Central memory CD8-positive, alpha-beta T cell (primary cell): ENCODE data around the gene OPRD1.
"Not testable (repeated sequence)": the region's sequence is repeated elsewhere in the genome, so short reads cannot be mapped to it uniquely, and the experiment has no call there.

Source experiments
- ATAC-seq: fragments of 150-1000 bp; cut with Tn5 transposase; replicated peaks from 2 replicates; pipeline ENCODE4 v1.10.0; 2022; ENCODE audit warnings: mild to moderate bottlenecking, moderate FRiP score, moderate number of reproducible peaks; ENCODE audit not compliant: poor library complexity, severe bottlenecking; ENCODE audit errors: extremely low read depth
- DNase-seq, 2 donors: peaks; one replicate each; pipeline ENCODE4 v3.0.0; 2021; ENCODE audit warnings: low spot score in 2 of 2
- H3K27ac Mint-ChIP-seq: one replicate; pipeline ENCODE4 v1.8.0; 2022; ENCODE audit warnings: low read depth, mild to moderate bottlenecking, moderate library complexity, mixed read lengths
- H3K27me3 Mint-ChIP-seq: one replicate; pipeline ENCODE4 v1.8.0; 2022; ENCODE audit warnings: mixed read lengths
- H3K36me3 Mint-ChIP-seq: one replicate; pipeline ENCODE4 v1.8.0; 2022; ENCODE audit warnings: mild to moderate bottlenecking, moderate library complexity, mixed read lengths; ENCODE audit not compliant: insufficient read depth
- H3K4me1 Mint-ChIP-seq: one replicate; pipeline ENCODE4 v1.8.0; 2022; ENCODE audit warnings: mixed read lengths
- H3K4me3 Mint-ChIP-seq: one replicate; pipeline ENCODE4 v1.8.0; 2022; ENCODE audit warnings: mild to moderate bottlenecking, moderate library complexity, mixed read lengths
- H3K9me3 Mint-ChIP-seq: one replicate; pipeline ENCODE4 v1.8.0; 2022; ENCODE audit warnings: mixed read lengths

OPRD1 gene

GRCh38 chr1:28811766-28812668, at the start of gene OPRD1:
Gene OPRD1, plus strand, starts transcription at chr1:28812170. Its CDS starts 214 bp downstream, at chr1:28812384.
- ATAC-seq: no peak
- no peaks in the 10 kb centered on the region for H3K9me3 Mint-ChIP-seq
- H3K4me1 Mint-ChIP-seq: no peaks in the 10 kb centered on the region
- DNase-seq: no peak
- no peak within 1 kb of the TSS for H3K4me3 Mint-ChIP-seq
- peaks cover 67% of the 10 kb centered on the region for H3K27me3 Mint-ChIP-seq
- H3K36me3 Mint-ChIP-seq: no peaks in the 10 kb centered on the region
- H3K27ac Mint-ChIP-seq: no peak within 1 kb of the TSS

- no peak overlapping the region for H3K27ac Mint-ChIP-seq
- no peaks in the 10 kb centered on the region for H3K9me3 Mint-ChIP-seq
- no peak overlapping the region for H3K4me3 Mint-ChIP-seq
- H3K27me3 Mint-ChIP-seq: no peaks in the 10 kb centered on the region
- DNase-seq (no peak), ATAC-seq (no peak)
- H3K36me3 Mint-ChIP-seq: peaks cover 46% of the 10 kb centered on the region
- peaks cover 19% of the 10 kb centered on the region for H3K4me1 Mint-ChIP-seq
Measured at GRCh38 chr1:28766532-28767183, 45.3 kb upstream of the OPRD1 start.

- Mint-ChIP-seq H3K9me3 (no peaks in the 10 kb centered on the region), H3K27ac (peak overlapping the region; percentile 22), H3K27me3 (no peaks in the 10 kb centered on the region), H3K4me3 (no peak overlapping the region), H3K4me1 (peaks cover 4% of the 10 kb centered on the region), H3K36me3 (peaks cover 43% of the 10 kb centered on the region)
- ATAC-seq: no peak
- no peak for DNase-seq
Measured at GRCh38 chr1:28770601-28771165, 41.3 kb upstream of the OPRD1 start.

GRCh38 chr1:28771921-28772320, 40.0 kb upstream of the OPRD1 start:
- not testable (repeated sequence) for H3K9me3 Mint-ChIP-seq, ATAC-seq, H3K4me3 Mint-ChIP-seq, H3K27me3 Mint-ChIP-seq, H3K4me1 Mint-ChIP-seq, DNase-seq
- peak overlapping the region; percentile 49 for H3K27ac Mint-ChIP-seq
- H3K36me3 Mint-ChIP-seq: peaks cover 36% of the 10 kb centered on the region

- no peak for DNase-seq
- H3K27me3 Mint-ChIP-seq: no peaks in the 10 kb centered on the region
- H3K36me3 Mint-ChIP-seq: peaks cover 31% of the 10 kb centered on the region
- no peak for ATAC-seq
- H3K4me3 Mint-ChIP-seq: no peak overlapping the region
- H3K27ac Mint-ChIP-seq: no peak overlapping the region
- no peaks in the 10 kb centered on the region for H3K4me1 Mint-ChIP-seq
- H3K9me3 Mint-ChIP-seq: no peaks in the 10 kb centered on the region
Measured at GRCh38 chr1:28773105-28773504, 38.9 kb upstream of the OPRD1 start.

- H3K27ac Mint-ChIP-seq: peak overlapping the region; percentile 64
- peak; percentile 83 for ATAC-seq
Measured at GRCh38 chr1:28775121-28775942, 36.6 kb upstream of the OPRD1 start.

GRCh38 chr1:28776341-28776740, 35.6 kb upstream of the OPRD1 start:
- H3K4me3 Mint-ChIP-seq: no peak overlapping the region
- DNase-seq (no peak), ATAC-seq (no peak)
- no peaks in the 10 kb centered on the region for H3K9me3 Mint-ChIP-seq
- H3K4me1 Mint-ChIP-seq: no peaks in the 10 kb centered on the region
- H3K36me3 Mint-ChIP-seq: peaks cover 9% of the 10 kb centered on the region
- H3K27me3 Mint-ChIP-seq: no peaks in the 10 kb centered on the region
- no peak overlapping the region for H3K27ac Mint-ChIP-seq

More at GRCh38 chr1:28775121-28775942, 36.6 kb upstream of the OPRD1 start:
- Mint-ChIP-seq H3K4me3 (peak overlapping the region; percentile 77), H3K9me3 (no peaks in the 10 kb centered on the region), H3K27me3 (no peaks in the 10 kb centered on the region), H3K36me3 (peaks cover 12% of the 10 kb centered on the region), H3K4me1 (no peaks in the 10 kb centered on the region)
- peak; percentile 52 to 57 for DNase-seq

GRCh38 chr1:28778021-28778420, 33.9 kb upstream of the OPRD1 start:
- Mint-ChIP-seq H3K9me3 (no peaks in the 10 kb centered on the region), H3K27me3 (no peaks in the 10 kb centered on the region), H3K4me3 (no peak overlapping the region), H3K27ac (no peak overlapping the region), H3K36me3 (peaks cover 9% of the 10 kb centered on the region), H3K4me1 (no peaks in the 10 kb centered on the region)
- ATAC-seq (no peak), DNase-seq (no peak)

GRCh38 chr1:28779751-28780408, 32.1 kb upstream of the OPRD1 start:
- no peak for ATAC-seq
- no peak overlapping the region for H3K4me3 Mint-ChIP-seq
- peaks cover 6% of the 10 kb centered on the region for H3K36me3 Mint-ChIP-seq
- no peaks in the 10 kb centered on the region for H3K9me3 Mint-ChIP-seq
- no peaks in the 10 kb centered on the region for H3K27me3 Mint-ChIP-seq
- peaks cover under 1% of the 10 kb centered on the region for H3K4me1 Mint-ChIP-seq
- no peak overlapping the region for H3K27ac Mint-ChIP-seq
- no peak for DNase-seq

GRCh38 chr1:28781305-28781704, 30.7 kb upstream of the OPRD1 start:
- DNase-seq (no peak), ATAC-seq (no peak)
- Mint-ChIP-seq H3K9me3 (no peaks in the 10 kb centered on the region), H3K27me3 (no peaks in the 10 kb centered on the region), H3K4me3 (no peak overlapping the region), H3K27ac (no peak overlapping the region), H3K4me1 (peaks cover 11% of the 10 kb centered on the region), H3K36me3 (peaks cover 6% of the 10 kb centered on the region)

GRCh38 chr1:28782011-28782410, 30.0 kb upstream of the OPRD1 start:
- H3K9me3 Mint-ChIP-seq: no peaks in the 10 kb centered on the region
- no peak for DNase-seq
- H3K27ac Mint-ChIP-seq: no peak overlapping the region
- no peak for ATAC-seq
- H3K36me3 Mint-ChIP-seq: peaks cover 6% of the 10 kb centered on the region
- H3K4me3 Mint-ChIP-seq: no peak overlapping the region
- H3K4me1 Mint-ChIP-seq: peaks cover 11% of the 10 kb centered on the region
- H3K27me3 Mint-ChIP-seq: no peaks in the 10 kb centered on the region

- peaks cover 6% of the 10 kb centered on the region for H3K36me3 Mint-ChIP-seq
- H3K4me3 Mint-ChIP-seq: no peak overlapping the region
- DNase-seq (no peak), ATAC-seq (no peak)
- H3K9me3 Mint-ChIP-seq: no peaks in the 10 kb centered on the region
- H3K27me3 Mint-ChIP-seq: no peaks in the 10 kb centered on the region
- peaks cover 11% of the 10 kb centered on the region for H3K4me1 Mint-ChIP-seq
- H3K27ac Mint-ChIP-seq: no peak overlapping the region
Measured at GRCh38 chr1:28783363-28783762, 28.6 kb upstream of the OPRD1 start.
